Fibroblast of skin of right biceps (primary cell): ENCODE measurements around the gene PALLD.

Experiments used
- DNase-seq: peaks from one replicate; pipeline ENCODE4 v3.0.0-alpha.2; 2013

The PALLD gene

GRCh38 chr4:168884251-168885124, 387.6 kb downstream of the PALLD start:
- DNase-seq = no peak

- DNase-seq = peak; percentile 54
Observed at GRCh38 chr4:168885400-168885799, 388.5 kb downstream of the PALLD start.

GRCh38 chr4:168886351-168886750, 389.5 kb downstream of the PALLD start:
- DNase-seq = peak; percentile 88

GRCh38 chr4:168887809-168888208, 391.0 kb downstream of the PALLD start:
- peak; percentile 65 for DNase-seq

GRCh38 chr4:168888715-168889215, 391.9 kb downstream of the PALLD start:
- DNase-seq = no peak

GRCh38 chr4:168891086-168891485, 394.2 kb downstream of the PALLD start:
- no peak for DNase-seq

- no peak for DNase-seq
Observed at GRCh38 chr4:168891688-168892087, 394.8 kb downstream of the PALLD start.

- DNase-seq = no peak
Observed at GRCh38 chr4:168892475-168892874, 395.6 kb downstream of the PALLD start.

GRCh38 chr4:168893205-168893604, 396.4 kb downstream of the PALLD start:
- DNase-seq = no peak

GRCh38 chr4:168893807-168894206, 397.0 kb downstream of the PALLD start:
- no peak for DNase-seq

GRCh38 chr4:168900080-168900479, 403.2 kb downstream of the PALLD start:
- no peak for DNase-seq

GRCh38 chr4:168907119-168907698, 410.4 kb downstream of the PALLD start:
- DNase-seq = peak; percentile 39

GRCh38 chr4:168908093-168908492, 411.2 kb downstream of the PALLD start:
- peak; percentile 84 for DNase-seq

- no peak for DNase-seq
Observed at GRCh38 chr4:168908851-168909273, 412.0 kb downstream of the PALLD start.

- DNase-seq = no peak
Observed at GRCh38 chr4:168914095-168914494, 417.2 kb downstream of the PALLD start.

GRCh38 chr4:168917138-168917779, 420.4 kb downstream of the PALLD start:
- peak; percentile 56 for DNase-seq

- no peak for DNase-seq
Observed at GRCh38 chr4:168919706-168920324, 423.0 kb downstream of the PALLD start.

GRCh38 chr4:168920441-168921065, 423.7 kb downstream of the PALLD start:
- no peak for DNase-seq

GRCh38 chr4:168923526-168924194, 426.8 kb downstream of the PALLD start:
- DNase-seq = peak; percentile 74

- no peak for DNase-seq
Observed at GRCh38 chr4:168924667-168925066, 427.8 kb downstream of the PALLD start.

GRCh38 chr4:168925789-168926490, 429.1 kb downstream of the PALLD start:
- DNase-seq = no peak
